WTC11 (cell line): Measurements from ENCODE around the gene SNX21. TPM values are rescaled to one million over a fixed set of nuclear protein-coding genes. Genes with fewer than 3 reads are reported as not detected.

Source experiments
- ATAC-seq: fragments of 200-7000 bp; cut with Tn5 transposase; 2 replicates; pipeline ENCODE4 v1.10.0; 2021; ENCODE audit warnings: mild to moderate bottlenecking, moderate library complexity
- CTCF ChIA-PET: fragments of 300-600 bp; sonication (Branson Sonifier 250); formaldehyde crosslinking; loops from one replicate; lab custom pipeline; 2021; ENCODE audit warnings: antibody characterized with exemption; lab: Charles Lee
- POLR2A ChIA-PET: fragments of 350-600 bp; sonication (Branson Sonifier 250); formaldehyde crosslinking; loops from one replicate; lab custom pipeline; 2021; ENCODE audit warnings: antibody characterized with exemption; lab: Charles Lee
- DNase-seq: peaks from one replicate; pipeline ENCODE4 v3.0.0; 2021; ENCODE audit warnings: low spot score
- H3K27ac Mint-ChIP-seq: 2 replicates; pipeline ENCODE4 v1.8.0; 2021; ENCODE audit warnings: mixed read lengths
- H3K27me3 Mint-ChIP-seq: 2 replicates; pipeline ENCODE4 v1.8.0; 2021; ENCODE audit warnings: low read depth, mild to moderate bottlenecking, moderate library complexity, mixed read lengths
- H3K36me3 Mint-ChIP-seq: 2 replicates; pipeline ENCODE4 v1.8.0; 2021; ENCODE audit warnings: mixed read lengths
- H3K4me1 Mint-ChIP-seq: 2 replicates; pipeline ENCODE4 v1.8.0; 2022; ENCODE audit warnings: mixed read lengths
- H3K4me3 Mint-ChIP-seq: 2 replicates; pipeline ENCODE4 v1.8.0; 2021; ENCODE audit warnings: mild to moderate bottlenecking, moderate library complexity, mixed read lengths
- H3K9me3 Mint-ChIP-seq: 2 replicates; pipeline ENCODE4 v1.8.0; 2021; ENCODE audit warnings: mixed read lengths
- AR ChIP-seq: fragments of 250-450 bp; sonication (Bioruptor Pico); IDR thresholded peaks from 2 replicates; pipeline ENCODE4 v1.9.0; 2021; ENCODE audit warnings: mild to moderate bottlenecking
- ARID4B ChIP-seq: sonication (generic); formaldehyde crosslinking; IDR thresholded peaks from 2 replicates; pipeline ENCODE4 v1.8.0; 2023; ENCODE audit warnings: missing genetic modification reagents, mild to moderate bottlenecking, borderline replicate concordance
- EMX1 ChIP-seq: fragments of 250-450 bp; sonication (Bioruptor Pico); IDR thresholded peaks from 2 replicates; pipeline ENCODE4 v1.8.0; 2021; ENCODE audit warnings: mild to moderate bottlenecking
- GABPB1 ChIP-seq: sonication (generic); formaldehyde crosslinking; IDR thresholded peaks from 2 replicates; pipeline ENCODE4 v1.8.1; 2023; ENCODE audit warnings: mild to moderate bottlenecking, missing genetic modification reagents
- MAX ChIP-seq: sonication (generic); formaldehyde crosslinking; IDR thresholded peaks from 2 replicates; pipeline ENCODE4 v1.8.0; 2022; ENCODE audit warnings: mild to moderate bottlenecking, missing genetic modification reagents
- NFYB ChIP-seq: sonication (generic); formaldehyde crosslinking; conservative IDR thresholded peaks from 2 replicates; pipeline ENCODE4 v1.8.0; 2022; ENCODE audit warnings: low read depth, missing genetic modification reagents
- USF2 ChIP-seq: sonication (generic); formaldehyde crosslinking; IDR thresholded peaks from 2 replicates; pipeline ENCODE4 v1.8.1; 2023; ENCODE audit warnings: mild to moderate bottlenecking, missing genetic modification reagents, moderate library complexity
- ZBTB21 ChIP-seq: sonication (generic); formaldehyde crosslinking; IDR thresholded peaks from 2 replicates; pipeline ENCODE4 v1.8.1; 2023; ENCODE audit warnings: mild to moderate bottlenecking, missing genetic modification reagents, borderline replicate concordance
- ZNF219 ChIP-seq: sonication (generic); formaldehyde crosslinking; IDR thresholded peaks from 2 replicates; pipeline ENCODE4 v1.8.0; 2023; ENCODE audit warnings: missing genetic modification reagents, mild to moderate bottlenecking, borderline replicate concordance
- ZNF232 ChIP-seq: sonication (generic); formaldehyde crosslinking; IDR thresholded peaks from 2 replicates; pipeline ENCODE4 v1.8.0; 2022; ENCODE audit warnings: mild to moderate bottlenecking, missing genetic modification reagents
- ZNF281 ChIP-seq: sonication (generic); formaldehyde crosslinking; IDR thresholded peaks from 2 replicates; pipeline ENCODE4 v1.8.0; 2023; ENCODE audit warnings: mild to moderate bottlenecking, missing genetic modification reagents
- ZNF423 ChIP-seq: fragments of 250-450 bp; sonication (Bioruptor Pico); IDR thresholded peaks from 2 replicates; pipeline ENCODE4 v2.1.2; 2022; ENCODE audit warnings: mild to moderate bottlenecking, moderate library complexity
- ZSCAN18 ChIP-seq: fragments of 250-450 bp; sonication (Bioruptor Pico); IDR thresholded peaks from 2 replicates; pipeline ENCODE4 v2.1.2; 2022; ENCODE audit warnings: mild to moderate bottlenecking, moderate library complexity
- total RNA-seq: library from RNA; stranded (reverse); gene quantifications from 3 replicates; pipeline ENCODE4 v1.2.3, GENCODE V29; 2021
- TF ChIP-seq, protein P1 (sequence below): sonication (generic); formaldehyde crosslinking; IDR thresholded peaks from 2 replicates; pipeline ENCODE4 v1.8.1; 2022; ENCODE audit warnings: mild to moderate bottlenecking, moderate library complexity, missing genetic modification reagents
- TF ChIP-seq, protein P2 (sequence below): fragments of 250-450 bp; sonication (Bioruptor Pico); IDR thresholded peaks from 2 replicates; pipeline ENCODE4 v1.9.0; 2021; ENCODE audit warnings: mild to moderate bottlenecking, borderline replicate concordance

Gene SNX21
- total RNA-seq, 1 experiment from 2014 or later, result 17.9 TPM

DNA sequence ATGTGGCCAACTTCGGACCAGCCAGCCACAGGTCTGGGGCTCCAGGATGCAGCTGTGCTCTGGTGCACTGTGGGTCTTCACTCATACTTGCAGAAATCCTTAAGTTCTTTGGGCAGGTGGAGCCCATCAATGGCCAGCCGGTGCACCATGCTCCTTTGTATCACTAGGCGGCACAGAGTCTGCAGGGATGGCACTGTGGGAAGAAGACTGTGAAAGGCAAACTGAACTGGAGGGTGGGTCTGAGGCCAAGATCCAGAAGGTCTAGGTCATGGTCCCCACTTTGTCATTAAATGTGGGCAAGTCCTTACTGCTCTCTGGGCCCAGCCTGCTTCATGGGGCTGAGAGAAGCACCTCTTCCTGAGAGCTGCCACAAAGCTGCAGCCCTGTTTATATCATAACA lies 55.1 kb downstream of the SNX21 start (continued):
- TF ChIP-seq, protein P1, sequence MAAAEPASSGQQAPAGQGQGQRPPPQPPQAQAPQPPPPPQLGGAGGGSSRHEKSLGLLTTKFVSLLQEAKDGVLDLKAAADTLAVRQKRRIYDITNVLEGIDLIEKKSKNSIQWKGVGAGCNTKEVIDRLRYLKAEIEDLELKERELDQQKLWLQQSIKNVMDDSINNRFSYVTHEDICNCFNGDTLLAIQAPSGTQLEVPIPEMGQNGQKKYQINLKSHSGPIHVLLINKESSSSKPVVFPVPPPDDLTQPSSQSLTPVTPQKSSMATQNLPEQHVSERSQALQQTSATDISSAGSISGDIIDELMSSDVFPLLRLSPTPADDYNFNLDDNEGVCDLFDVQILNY (CRISPR knock-in tag), result no peak

- ChIA-PET POLR2A (interaction anchor here (0.7 to 2.2 kb wide), 7 partner anchors 9 to 67 kb away, joined by 3 to 19 read pairs (median 8); partner anchors contain the start of genes PCIF1, PLTP and ZSWIM1), CTCF (interaction anchor here (0.6 to 3.0 kb wide), 45 partner anchors 8 to 328 kb away, joined by 3 to 38 read pairs (median 6); partner anchors contain the start of genes PCIF1, PLTP, SNX21 and TNNC2)
- no peaks in the 10 kb centered on the region; the same call in 1 of the 2 replicates for H3K27me3 Mint-ChIP-seq
- DNase-seq (peak; percentile 89), ATAC-seq (peak; percentile 80)
- H3K9me3 Mint-ChIP-seq, result no peaks in the 10 kb centered on the region
- peaks cover 12% of the 10 kb centered on the region for H3K4me1 Mint-ChIP-seq
- peaks cover 4% of the 10 kb centered on the region for H3K36me3 Mint-ChIP-seq
- H3K27ac Mint-ChIP-seq, result no peak overlapping the region
- peak overlapping the region; percentile 87 for H3K4me3 Mint-ChIP-seq
- TF ChIP-seq USF2 (CRISPR knock-in tag) (peak; percentile 58), ZNF281 (CRISPR knock-in tag) (no peak), AR (CRISPR knock-in tag) (no peak), EMX1 (CRISPR knock-in tag) (no peak), MAX (peak; percentile 92), ZNF423 (no peak), ZSCAN18 (CRISPR knock-in tag) (no peak), ZNF219 (no peak), ZNF232 (CRISPR knock-in tag) (peak; percentile 81), GABPB1 (CRISPR knock-in tag) (no peak), ARID4B (CRISPR knock-in tag) (no peak; the same call in 1 of the 2 replicates), NFYB (no peak), ZBTB21 (CRISPR knock-in tag) (0 out of 2 replicates have a peak, but pooled peaks have one; percentile 59)
- TF ChIP-seq, protein P2, sequence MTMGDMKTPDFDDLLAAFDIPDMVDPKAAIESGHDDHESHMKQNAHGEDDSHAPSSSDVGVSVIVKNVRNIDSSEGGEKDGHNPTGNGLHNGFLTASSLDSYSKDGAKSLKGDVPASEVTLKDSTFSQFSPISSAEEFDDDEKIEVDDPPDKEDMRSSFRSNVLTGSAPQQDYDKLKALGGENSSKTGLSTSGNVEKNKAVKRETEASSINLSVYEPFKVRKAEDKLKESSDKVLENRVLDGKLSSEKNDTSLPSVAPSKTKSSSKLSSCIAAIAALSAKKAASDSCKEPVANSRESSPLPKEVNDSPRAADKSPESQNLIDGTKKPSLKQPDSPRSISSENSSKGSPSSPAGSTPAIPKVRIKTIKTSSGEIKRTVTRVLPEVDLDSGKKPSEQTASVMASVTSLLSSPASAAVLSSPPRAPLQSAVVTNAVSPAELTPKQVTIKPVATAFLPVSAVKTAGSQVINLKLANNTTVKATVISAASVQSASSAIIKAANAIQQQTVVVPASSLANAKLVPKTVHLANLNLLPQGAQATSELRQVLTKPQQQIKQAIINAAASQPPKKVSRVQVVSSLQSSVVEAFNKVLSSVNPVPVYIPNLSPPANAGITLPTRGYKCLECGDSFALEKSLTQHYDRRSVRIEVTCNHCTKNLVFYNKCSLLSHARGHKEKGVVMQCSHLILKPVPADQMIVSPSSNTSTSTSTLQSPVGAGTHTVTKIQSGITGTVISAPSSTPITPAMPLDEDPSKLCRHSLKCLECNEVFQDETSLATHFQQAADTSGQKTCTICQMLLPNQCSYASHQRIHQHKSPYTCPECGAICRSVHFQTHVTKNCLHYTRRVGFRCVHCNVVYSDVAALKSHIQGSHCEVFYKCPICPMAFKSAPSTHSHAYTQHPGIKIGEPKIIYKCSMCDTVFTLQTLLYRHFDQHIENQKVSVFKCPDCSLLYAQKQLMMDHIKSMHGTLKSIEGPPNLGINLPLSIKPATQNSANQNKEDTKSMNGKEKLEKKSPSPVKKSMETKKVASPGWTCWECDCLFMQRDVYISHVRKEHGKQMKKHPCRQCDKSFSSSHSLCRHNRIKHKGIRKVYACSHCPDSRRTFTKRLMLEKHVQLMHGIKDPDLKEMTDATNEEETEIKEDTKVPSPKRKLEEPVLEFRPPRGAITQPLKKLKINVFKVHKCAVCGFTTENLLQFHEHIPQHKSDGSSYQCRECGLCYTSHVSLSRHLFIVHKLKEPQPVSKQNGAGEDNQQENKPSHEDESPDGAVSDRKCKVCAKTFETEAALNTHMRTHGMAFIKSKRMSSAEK (CRISPR knock-in tag), result no peak
These were observed 56.7 kb downstream of the SNX21 start for GRCh38 chr20:45890077-45890984.
